Gastroesophageal sphincter (tissue), 4 donors: ENCODE measurements around the gene KRT23. TPM values are rescaled to one million over a fixed set of nuclear protein-coding genes. Genes with fewer than 3 reads are reported as not detected.

Source experiments
- ATAC-seq: fragments of 150-250 bp; one replicate; pipeline ENCODE4 v1.9.1; 2016; ENCODE audit warnings: mild to moderate bottlenecking, moderate library complexity
- H3K27ac ChIP-seq, 4 donors: fragments of 200-600 bp; sonication (generic) in 3 of 4; 1 replicate in 3 of 4; 2 replicates in 1 of 4; pipeline ENCODE4 v1.5.1; 2016 to 2019
- H3K27me3 ChIP-seq: fragments of 200-600 bp; sonication (generic); one replicate; pipeline ENCODE4 v1.5.1; 2019
- H3K36me3 ChIP-seq, 2 donors: fragments of 200-600 bp; sonication (generic); one replicate each; pipeline ENCODE4 v1.5.1; 2019; ENCODE audit warnings: control low read depth in 1 of 2
- H3K4me1 ChIP-seq, 3 donors: fragments of 200-600 bp; sonication (generic); 1 replicate in 2 of 3; 2 replicates in 1 of 3; pipeline ENCODE4 v1.5.1; 2016 to 2019; ENCODE audit warnings: control low read depth in 2 of 3
- H3K4me3 ChIP-seq, 2 donors: fragments of 200-600 bp; sonication (generic); one replicate each; pipeline ENCODE4 v1.5.1; 2019; ENCODE audit warnings: mild to moderate bottlenecking in 1 of 2, moderate library complexity in 1 of 2
- H3K9me3 ChIP-seq, 3 donors: fragments of 200-600 bp; sonication (generic); one replicate each; pipeline ENCODE4 v1.5.1; 2017 to 2019; ENCODE audit warnings: control low read depth in 2 of 3
- EP300 ChIP-seq: sonication (generic); formaldehyde crosslinking; IDR thresholded peaks from one replicate; pipeline ENCODE4 v1.6.1; 2017; ENCODE audit warnings: antibody characterized with exemption, mild to moderate bottlenecking
- POLR2A ChIP-seq, 2 donors: fragments of 450-650 bp; IDR thresholded peaks; one replicate each; pipeline ENCODE4 v1.6.1; 2017; ENCODE audit warnings: antibody characterized with exemption in 2 of 2, mild to moderate bottlenecking in 2 of 2, moderate library complexity in 1 of 2
- POLR2AphosphoS5 ChIP-seq: sonication (generic); formaldehyde crosslinking; IDR thresholded peaks from one replicate; pipeline ENCODE4 v1.6.1; 2017; ENCODE audit warnings: antibody characterized with exemption
- WGBS, 2 donors: methylation state at CpG; one replicate each; pipeline ENCODE4 v1.1.5; 2018; ENCODE audit warnings: low coverage in 1 of 2; 5-methylcytosine and 5-hydroxymethylcytosine counted together
- total RNA-seq, 4 donors: library from RNA; depleted of rRNA; stranded (reverse); fragments of >200 nt; gene quantifications; one replicate each; pipeline ENCODE4 v1.1.0, GENCODE V29; 2016
- TF ChIP-seq, protein P1 (sequence below), 4 experiments: fragments of 200-600 bp in 2 of 4; fragments of 450-650 bp in 2 of 4; sonication (generic) in 1 of 4; IDR thresholded peaks; one replicate each; pipeline ENCODE4 v1.5.1; 2017 to 2019; ENCODE audit warnings: antibody characterized with exemption in 4 of 4, mild to moderate bottlenecking in 2 of 4, moderate library complexity in 2 of 4

The KRT23 gene
- total RNA-seq, 4 donors from 2014 or later, result 6.1 TPM; not detected in 3

DNA sequence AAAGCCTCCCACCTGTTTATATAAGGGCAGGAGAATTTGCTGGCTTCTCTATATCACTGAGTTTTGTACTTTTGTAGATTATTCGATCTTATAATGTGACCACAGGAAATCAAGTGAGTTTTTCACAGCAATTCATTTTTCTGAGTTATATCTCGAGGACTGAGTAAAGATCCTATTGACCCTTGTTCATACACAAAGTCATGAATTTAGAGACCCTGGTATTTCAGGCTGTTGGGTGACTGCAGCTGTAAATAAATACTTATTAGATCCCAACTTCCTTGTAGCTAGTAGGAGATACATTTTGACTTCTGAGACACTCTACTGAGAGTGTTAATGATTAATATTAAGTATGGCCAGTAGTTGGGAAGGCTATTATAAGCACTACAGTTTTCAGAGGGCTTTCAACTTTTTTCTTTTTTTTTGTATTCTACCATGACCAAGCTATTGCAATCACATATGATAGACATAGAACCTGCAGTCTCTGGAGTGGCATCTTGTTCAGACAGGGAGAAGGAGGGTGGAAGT, 49.2 kb downstream of the KRT23 start:
- Histone ChIP-seq H3K4me3 (no peak overlapping the region), H3K27me3 (peaks cover 66% of the 10 kb centered on the region), H3K27ac (no peak overlapping the region), H3K4me1 (no peaks in the 10 kb centered on the region), H3K36me3 (no peaks in the 10 kb centered on the region), H3K9me3 (no peaks in the 10 kb centered on the region)
- TF ChIP-seq, protein P1, sequence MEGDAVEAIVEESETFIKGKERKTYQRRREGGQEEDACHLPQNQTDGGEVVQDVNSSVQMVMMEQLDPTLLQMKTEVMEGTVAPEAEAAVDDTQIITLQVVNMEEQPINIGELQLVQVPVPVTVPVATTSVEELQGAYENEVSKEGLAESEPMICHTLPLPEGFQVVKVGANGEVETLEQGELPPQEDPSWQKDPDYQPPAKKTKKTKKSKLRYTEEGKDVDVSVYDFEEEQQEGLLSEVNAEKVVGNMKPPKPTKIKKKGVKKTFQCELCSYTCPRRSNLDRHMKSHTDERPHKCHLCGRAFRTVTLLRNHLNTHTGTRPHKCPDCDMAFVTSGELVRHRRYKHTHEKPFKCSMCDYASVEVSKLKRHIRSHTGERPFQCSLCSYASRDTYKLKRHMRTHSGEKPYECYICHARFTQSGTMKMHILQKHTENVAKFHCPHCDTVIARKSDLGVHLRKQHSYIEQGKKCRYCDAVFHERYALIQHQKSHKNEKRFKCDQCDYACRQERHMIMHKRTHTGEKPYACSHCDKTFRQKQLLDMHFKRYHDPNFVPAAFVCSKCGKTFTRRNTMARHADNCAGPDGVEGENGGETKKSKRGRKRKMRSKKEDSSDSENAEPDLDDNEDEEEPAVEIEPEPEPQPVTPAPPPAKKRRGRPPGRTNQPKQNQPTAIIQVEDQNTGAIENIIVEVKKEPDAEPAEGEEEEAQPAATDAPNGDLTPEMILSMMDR (IDR thresholded peaks at IDR 0.05), result no peak
- TF ChIP-seq POLR2A (IDR thresholded peaks at IDR 0.05), result no peak
- no peak for TF ChIP-seq EP300
- no peak for TF ChIP-seq POLR2AphosphoS5
- 69 to 73% methylated on average over 2 of the region's 2 CpGs for WGBS, 2 donors
- ATAC-seq, result no peak

DNA sequence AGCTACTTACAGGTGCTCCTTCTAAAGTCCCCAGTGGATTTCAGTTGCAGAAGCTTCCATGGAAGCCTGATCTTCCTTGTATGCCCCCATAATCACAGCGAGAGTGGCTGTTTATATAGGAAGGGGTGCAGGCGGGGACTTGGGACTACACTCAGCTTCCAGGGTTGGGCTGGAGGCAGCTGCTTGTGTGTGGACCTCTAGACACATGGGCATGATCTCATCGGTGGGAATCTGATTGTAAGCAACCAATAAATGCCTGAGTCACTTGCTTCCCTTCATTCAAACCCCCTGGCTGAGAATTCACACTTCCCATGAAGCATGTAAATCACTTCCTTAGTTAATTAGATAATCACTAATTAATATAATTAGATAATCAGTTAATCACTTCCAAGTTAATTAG, 51.4 kb downstream of the KRT23 start:
- Histone ChIP-seq H3K36me3 (no peaks in the 10 kb centered on the region), H3K27me3 (peaks cover 53% of the 10 kb centered on the region), H3K9me3 (no peaks in the 10 kb centered on the region), H3K4me3 (no peak overlapping the region), H3K27ac (no peak overlapping the region), H3K4me1 (no peaks in the 10 kb centered on the region)
- ATAC-seq, result no peak
- TF ChIP-seq POLR2A (IDR thresholded peaks at IDR 0.05) (no peak), EP300 (no peak), POLR2AphosphoS5 (no peak)
- TF ChIP-seq, protein P1 (IDR thresholded peaks at IDR 0.05), result no peak
- WGBS, 2 donors, result 67% methylated on average over 3 of the region's 3 CpGs; no CpG with 5 or more reads in 1 of the 2 donors

DNA sequence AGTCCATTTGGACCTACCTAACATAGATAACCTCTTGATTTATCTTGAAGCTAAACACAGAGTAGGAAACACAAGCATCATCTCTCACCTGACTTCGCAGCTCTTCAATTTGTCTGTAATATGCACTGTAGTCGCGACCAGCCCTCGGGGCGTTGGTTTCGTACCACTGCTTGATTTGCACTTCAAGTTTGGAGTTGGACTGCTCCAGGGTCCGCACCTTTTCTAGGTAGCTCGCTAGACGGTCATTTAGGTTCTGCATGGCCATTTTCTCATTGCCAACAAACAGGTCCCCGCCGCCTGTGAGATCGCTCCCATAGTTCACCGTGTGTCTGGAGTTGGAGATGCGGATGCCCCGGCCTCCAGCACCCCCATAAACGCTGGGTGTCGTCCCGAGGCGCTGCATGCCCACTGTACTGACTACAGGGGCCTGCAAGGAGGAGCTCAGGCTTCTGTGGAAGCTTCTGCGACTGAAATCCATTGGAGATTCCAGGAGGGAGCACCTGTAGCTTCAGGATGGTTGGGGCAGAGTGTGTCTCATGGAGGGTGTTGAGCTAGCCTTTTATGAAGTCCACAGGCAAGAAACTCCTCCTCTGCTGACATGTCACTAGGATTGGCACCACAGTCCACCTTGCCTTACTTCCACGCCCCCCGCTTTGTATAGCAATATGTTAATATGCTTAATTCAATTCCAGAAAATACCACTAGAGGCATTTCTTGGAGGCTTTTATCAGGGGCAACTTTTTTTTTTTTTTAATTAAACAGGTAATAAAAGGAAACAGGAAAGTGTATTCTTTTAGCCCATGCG, 52.5 kb downstream of the KRT23 start, which contains the start of gene KRT20:
TSS of gene KRT20 (minus strand) at position 535 of the 805 bp plus-strand sequence. CDS start at position 478, 57 bp downstream.
- 90 to 91% methylated on average over 6 to 14 of the region's 23 CpGs for WGBS, 2 donors
- no peak for ATAC-seq
- H3K27ac ChIP-seq, result no peak within 1 kb of the TSS
- H3K9me3 ChIP-seq, result no peaks in the 10 kb centered on the region
- no peaks in the 10 kb centered on the region for H3K4me1 ChIP-seq
- H3K27me3 ChIP-seq, result peaks cover 43% of the 10 kb centered on the region
- H3K4me3 ChIP-seq, result no peak within 1 kb of the TSS
- TF ChIP-seq, protein P1 (IDR thresholded peaks at IDR 0.05), result no peak
- no peak for TF ChIP-seq POLR2A (IDR thresholded peaks at IDR 0.05)
- no peak for TF ChIP-seq EP300
- no peak for TF ChIP-seq POLR2AphosphoS5
- H3K36me3 ChIP-seq, result no peaks in the 10 kb centered on the region

DNA sequence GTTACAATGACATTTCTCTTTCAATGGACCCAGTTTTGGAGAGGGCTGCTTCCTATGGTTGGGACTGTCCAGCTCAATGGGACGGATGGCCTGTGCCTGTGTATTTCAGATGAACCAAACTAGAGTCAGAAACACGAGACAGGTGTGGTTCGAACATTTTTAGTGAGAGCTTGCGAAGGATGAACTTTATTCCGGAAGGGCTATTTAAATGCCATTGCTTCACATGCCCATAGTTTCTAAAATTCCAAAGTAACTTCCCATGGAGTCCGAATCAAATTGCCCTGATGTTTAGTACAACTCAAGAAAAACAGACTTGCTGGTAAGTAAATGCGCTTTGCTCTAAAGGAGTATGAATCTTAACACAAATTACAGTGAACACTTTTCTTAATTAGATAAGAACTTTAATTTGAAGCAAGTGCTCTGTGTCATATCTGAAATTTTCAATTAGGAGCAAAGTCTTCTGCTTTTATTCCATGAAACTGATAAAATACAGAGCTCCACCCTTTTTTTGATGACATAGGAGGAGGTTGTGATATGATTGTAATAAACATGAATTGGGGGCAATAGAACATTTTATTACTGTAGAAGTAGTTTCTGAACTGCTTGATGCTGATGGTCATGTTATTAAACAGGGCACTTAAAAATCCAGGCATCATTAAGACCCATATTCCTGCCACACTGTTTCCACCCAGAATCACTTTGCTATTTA, 53.7 kb downstream of the KRT23 start:
- no peak overlapping the region for H3K4me3 ChIP-seq
- H3K9me3 ChIP-seq, result no peaks in the 10 kb centered on the region
- no peak for ATAC-seq
- TF ChIP-seq EP300 (no peak), POLR2A (IDR thresholded peaks at IDR 0.05) (no peak), POLR2AphosphoS5 (no peak)
- TF ChIP-seq, protein P1 (IDR thresholded peaks at IDR 0.05), result no peak
- peaks cover 32% of the 10 kb centered on the region for H3K27me3 ChIP-seq
- 86 to 88% methylated on average over 7 of the region's 7 CpGs for WGBS, 2 donors
- no peak overlapping the region for H3K27ac ChIP-seq
- no peaks in the 10 kb centered on the region for H3K4me1 ChIP-seq
- H3K36me3 ChIP-seq, result no peaks in the 10 kb centered on the region
